OCI-LY1 (cell line): ENCODE data around the gene GMEB2.

Experiments
- H2AFZ ChIP-seq: fragments of 200-600 bp; sonication (generic), shearing (Covaris generic); 2 replicates; pipeline ENCODE4 v1.6.0; 2014; ENCODE audit warnings: antibody characterized with exemption, mild to moderate bottlenecking, low read length
- H3F3A ChIP-seq: fragments of 200-600 bp; sonication (generic), shearing (Covaris generic); 2 replicates; pipeline ENCODE4 v1.6.0; 2014; ENCODE audit warnings: mild to moderate bottlenecking, antibody characterized with exemption, low read length, moderate library complexity; ENCODE audit not compliant: insufficient read depth
- H3K27ac ChIP-seq: fragments of 200-600 bp; sonication (generic); 2 replicates; pipeline ENCODE4 v1.5.1; 2014; ENCODE audit warnings: low read length, mixed run types, mild to moderate bottlenecking, low read depth; ENCODE audit not compliant: poor library complexity, severe bottlenecking
- H3K27me3 ChIP-seq: fragments of 200-600 bp; sonication (generic); 2 replicates; pipeline ENCODE4 v1.6.0; 2014; ENCODE audit warnings: antibody characterized with exemption, mild to moderate bottlenecking, low read length, moderate library complexity; ENCODE audit not compliant: insufficient read depth
- H3K36me3 ChIP-seq: fragments of 200-600 bp; sonication (generic); 2 replicates; pipeline ENCODE4 v1.6.1; 2014; ENCODE audit warnings: mild to moderate bottlenecking, antibody characterized with exemption, low read length, moderate library complexity, mixed read lengths; ENCODE audit not compliant: insufficient read depth
- H3K4me1 ChIP-seq: fragments of 200-600 bp; sonication (generic); 2 replicates; pipeline ENCODE4 v1.5.1; 2014; ENCODE audit warnings: mild to moderate bottlenecking, low read length, moderate library complexity; ENCODE audit not compliant: insufficient read depth, severe bottlenecking
- H3K4me2 ChIP-seq: fragments of 200-600 bp; sonication (generic), shearing (Covaris generic); 2 replicates; pipeline ENCODE4 v1.6.1; 2014; ENCODE audit warnings: low read length
- H3K4me3 ChIP-seq: fragments of 200-600 bp; sonication (generic); 2 replicates; pipeline ENCODE4 v1.5.1; 2014; ENCODE audit warnings: low read length, low read depth, mild to moderate bottlenecking, mixed read lengths; ENCODE audit not compliant: poor library complexity, severe bottlenecking
- H3K79me2 ChIP-seq: fragments of 200-600 bp; shearing (Covaris generic); 2 replicates; pipeline ENCODE4 v1.6.1; 2016; ENCODE audit warnings: mixed run types, low read length, mixed read lengths; ENCODE audit not compliant: insufficient read depth
- H3K9ac ChIP-seq: fragments of 200-600 bp; sonication (generic), shearing (Covaris generic); 2 replicates; pipeline ENCODE4 v1.6.1; 2014; ENCODE audit warnings: mild to moderate bottlenecking, low read length, mixed read lengths
- H3K9me2 ChIP-seq: fragments of 200-600 bp; sonication (generic), shearing (Covaris generic); 2 replicates; pipeline ENCODE4 v1.6.1; 2014; ENCODE audit warnings: low read depth, mild to moderate bottlenecking, low read length, mixed read lengths
- H3K9me3 ChIP-seq: fragments of 200-600 bp; shearing (Covaris generic); 2 replicates; pipeline ENCODE4 v1.6.1; 2014; ENCODE audit warnings: low read length, mixed read lengths
- H4K20me1 ChIP-seq: fragments of 200-600 bp; sonication (generic), shearing (Covaris generic); 2 replicates; pipeline ENCODE4 v1.6.0; 2016; ENCODE audit warnings: mild to moderate bottlenecking, low read length; ENCODE audit not compliant: insufficient read depth
- CTCF ChIP-seq: fragments of 200-600 bp; sonication (generic), shearing (Covaris generic); IDR thresholded peaks from 2 replicates; pipeline ENCODE4 v1.5.1; 2017; ENCODE audit warnings: mild to moderate bottlenecking, antibody characterized with exemption, low read length, moderate library complexity, mixed read lengths
- EZH2 ChIP-seq: fragments of 200-600 bp; sonication (generic), shearing (Covaris generic); IDR thresholded peaks from 2 replicates; pipeline ENCODE4 v1.8.0; 2017; ENCODE audit warnings: borderline replicate concordance, mixed run types, mild to moderate bottlenecking, antibody characterized with exemption, low read length, moderate library complexity, mixed read lengths

GMEB2 gene

GRCh38 chr20:63622096-63622495 lies 4.8 kb downstream of the GMEB2 start:
- Histone ChIP-seq H3K27ac (no peak overlapping the region), H3K4me2 (no peak overlapping the region), H3K9me3 (no peaks in the 10 kb centered on the region), H4K20me1 (no peaks in the 10 kb centered on the region), H3K4me1 (peaks cover 10% of the 10 kb centered on the region), H3K9me2 (no peaks in the 10 kb centered on the region), H3K27me3 (no peaks in the 10 kb centered on the region), H3K9ac (no peak overlapping the region), H2AFZ (no peak overlapping the region), H3K79me2 (peaks cover 33% of the 10 kb centered on the region), H3K36me3 (peaks cover 22% of the 10 kb centered on the region; the same call in 1 of the 2 replicates), H3F3A (no peaks in the 10 kb centered on the region), H3K4me3 (no peak overlapping the region)
- TF ChIP-seq EZH2 (no peak), CTCF (no peak)

DNA sequence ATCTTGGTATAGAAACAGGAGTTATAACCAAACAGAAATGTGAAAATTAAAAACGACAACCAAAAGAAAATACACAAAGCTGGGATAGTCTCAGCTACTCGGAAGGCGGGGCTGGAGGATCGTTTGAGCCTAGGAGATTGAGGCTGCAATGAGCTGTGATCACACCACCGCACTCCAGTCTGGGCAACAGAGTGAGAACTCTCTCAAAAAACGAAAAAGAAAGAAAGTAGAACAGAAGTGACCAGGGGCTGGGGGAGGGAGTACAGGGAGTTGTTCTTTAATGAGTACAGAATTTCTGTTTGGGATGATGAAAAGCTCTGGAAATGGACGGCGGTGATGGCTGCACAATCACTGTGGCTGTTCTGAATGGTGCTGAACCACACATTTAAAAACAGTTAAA lies 5.9 kb downstream of the GMEB2 start:
- Histone ChIP-seq H4K20me1 (no peaks in the 10 kb centered on the region), H3K4me1 (peaks cover 10% of the 10 kb centered on the region), H3K27me3 (no peaks in the 10 kb centered on the region), H3K9me3 (no peaks in the 10 kb centered on the region), H3K4me2 (no peak overlapping the region), H3K27ac (no peak overlapping the region), H3K79me2 (peaks cover 33% of the 10 kb centered on the region), H3F3A (no peaks in the 10 kb centered on the region), H3K9ac (no peak overlapping the region), H2AFZ (no peak overlapping the region), H3K4me3 (no peak overlapping the region), H3K9me2 (no peaks in the 10 kb centered on the region), H3K36me3 (peaks cover 32% of the 10 kb centered on the region; the same call in 1 of the 2 replicates)
- TF ChIP-seq EZH2 (no peak), CTCF (no peak)

DNA sequence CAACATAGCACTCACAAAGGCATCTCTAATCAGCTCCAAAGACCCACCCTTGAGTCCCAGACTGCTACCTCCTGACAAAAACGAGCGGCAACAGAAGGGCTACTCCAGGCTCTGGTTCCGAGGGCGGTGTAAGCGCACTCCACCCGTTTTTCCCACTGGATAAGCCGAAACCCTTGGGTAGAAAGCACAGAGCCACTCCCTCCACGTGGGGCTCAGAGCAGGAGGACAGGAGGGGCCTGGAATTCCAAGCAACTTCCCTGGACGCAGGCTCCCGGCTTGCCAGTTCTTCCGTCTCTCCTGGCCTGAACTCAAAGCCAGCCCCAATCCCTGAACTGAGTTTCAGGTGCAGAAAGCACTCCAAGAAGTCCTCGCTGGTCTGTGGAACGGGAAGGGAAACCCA lies 7.4 kb downstream of the GMEB2 start:
- H3K9ac ChIP-seq = no peak overlapping the region
- H3K4me3 ChIP-seq = no peak overlapping the region
- no peaks in the 10 kb centered on the region for H3K4me1 ChIP-seq
- H3K27ac ChIP-seq = no peak overlapping the region
- no peaks in the 10 kb centered on the region for H3K27me3 ChIP-seq
- H2AFZ ChIP-seq = no peak overlapping the region
- H3F3A ChIP-seq = no peaks in the 10 kb centered on the region
- H3K36me3 ChIP-seq = peaks cover 44% of the 10 kb centered on the region
- H3K4me2 ChIP-seq = no peak overlapping the region
- H3K79me2 ChIP-seq = peaks cover 27% of the 10 kb centered on the region
- H3K9me2 ChIP-seq = no peaks in the 10 kb centered on the region
- TF ChIP-seq EZH2 = no peak
- no peaks in the 10 kb centered on the region for H4K20me1 ChIP-seq
- no peaks in the 10 kb centered on the region for H3K9me3 ChIP-seq

- Histone ChIP-seq H3K27ac (no peak overlapping the region), H3K9me2 (no peaks in the 10 kb centered on the region), H3K4me3 (no peak overlapping the region), H3F3A (no peaks in the 10 kb centered on the region), H3K4me2 (no peak overlapping the region), H4K20me1 (no peaks in the 10 kb centered on the region), H2AFZ (no peak overlapping the region), H3K36me3 (peaks cover 44% of the 10 kb centered on the region), H3K9me3 (no peaks in the 10 kb centered on the region), H3K9ac (no peak overlapping the region), H3K79me2 (peaks cover 27% of the 10 kb centered on the region), H3K27me3 (no peaks in the 10 kb centered on the region), H3K4me1 (no peaks in the 10 kb centered on the region)
- TF ChIP-seq CTCF (no peak), EZH2 (no peak)
Observed at GRCh38 chr20:63619086-63619485, 7.8 kb downstream of the GMEB2 start.
